Right kidney (tissue), 1 donor: ENCODE measurements around the gene TPM1.

Experiments used
- DNase-seq: peaks from one replicate; pipeline ENCODE4 v3.0.0-alpha.2; 2016

TPM1 gene

GRCh38 chr15:63072809-63073277 is 30.3 kb downstream of the TPM1 start:
- DNase-seq = no peak

DNA sequence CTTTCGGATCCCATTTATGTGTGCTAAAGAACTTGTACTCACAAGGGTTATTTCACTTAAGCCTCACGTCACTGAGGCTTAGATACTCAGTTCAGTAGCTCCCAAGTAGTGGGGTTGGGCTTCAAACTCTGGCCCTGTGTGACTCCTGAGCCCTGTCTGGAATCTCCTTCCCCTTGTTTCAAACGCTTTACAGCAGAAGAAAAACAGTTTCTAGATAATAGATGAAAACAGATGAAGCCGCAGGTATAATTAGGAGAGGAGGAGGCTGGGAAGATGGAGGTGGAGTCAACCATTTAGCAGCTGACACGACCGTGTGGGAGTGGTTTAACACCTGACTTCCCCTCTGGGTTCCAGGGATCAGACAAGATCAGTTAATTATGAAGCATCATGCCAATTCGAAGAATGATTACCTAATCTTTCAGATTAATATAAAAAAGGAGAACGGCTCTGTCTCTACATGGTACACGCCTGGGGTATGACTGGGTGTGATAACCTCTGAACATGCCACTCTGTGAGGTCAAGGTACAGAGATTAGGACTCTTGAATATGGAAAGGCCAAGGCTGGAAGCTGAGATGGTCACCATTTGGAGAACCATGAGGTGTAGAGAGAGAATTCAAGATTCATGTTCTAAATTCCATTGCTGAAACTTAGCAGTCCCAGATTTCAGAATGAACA is 31.1 kb downstream of the TPM1 start:
- DNase-seq = no peak

- DNase-seq = no peak
Observed at GRCh38 chr15:63075015-63075983, 32.8 kb downstream of the TPM1 start.

GRCh38 chr15:63075984-63076713 is 33.6 kb downstream of the TPM1 start:
- DNase-seq = no peak

GRCh38 chr15:63076714-63077046 is 34.1 kb downstream of the TPM1 start:
- no peak for DNase-seq

DNA sequence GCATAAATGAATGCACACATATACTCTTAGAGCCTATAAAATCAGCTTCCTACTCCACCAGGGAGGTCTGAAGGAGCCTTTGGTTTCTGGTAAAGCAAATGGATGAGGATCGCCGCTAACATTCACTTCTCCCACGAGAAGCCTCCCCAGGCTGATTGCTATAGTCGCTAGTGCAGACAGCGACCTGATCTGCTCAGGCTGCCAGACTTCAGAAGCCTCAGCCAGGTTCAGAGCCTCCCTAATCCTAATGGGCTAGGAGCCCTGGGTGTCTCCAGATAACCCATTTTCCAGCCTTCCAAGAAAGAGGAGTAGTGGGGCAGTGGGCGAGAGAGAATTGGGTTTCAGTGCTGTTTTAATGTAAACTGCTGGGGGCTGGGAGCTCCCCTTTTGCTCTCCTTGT is 35.4 kb downstream of the TPM1 start:
- DNase-seq = no peak

DNA sequence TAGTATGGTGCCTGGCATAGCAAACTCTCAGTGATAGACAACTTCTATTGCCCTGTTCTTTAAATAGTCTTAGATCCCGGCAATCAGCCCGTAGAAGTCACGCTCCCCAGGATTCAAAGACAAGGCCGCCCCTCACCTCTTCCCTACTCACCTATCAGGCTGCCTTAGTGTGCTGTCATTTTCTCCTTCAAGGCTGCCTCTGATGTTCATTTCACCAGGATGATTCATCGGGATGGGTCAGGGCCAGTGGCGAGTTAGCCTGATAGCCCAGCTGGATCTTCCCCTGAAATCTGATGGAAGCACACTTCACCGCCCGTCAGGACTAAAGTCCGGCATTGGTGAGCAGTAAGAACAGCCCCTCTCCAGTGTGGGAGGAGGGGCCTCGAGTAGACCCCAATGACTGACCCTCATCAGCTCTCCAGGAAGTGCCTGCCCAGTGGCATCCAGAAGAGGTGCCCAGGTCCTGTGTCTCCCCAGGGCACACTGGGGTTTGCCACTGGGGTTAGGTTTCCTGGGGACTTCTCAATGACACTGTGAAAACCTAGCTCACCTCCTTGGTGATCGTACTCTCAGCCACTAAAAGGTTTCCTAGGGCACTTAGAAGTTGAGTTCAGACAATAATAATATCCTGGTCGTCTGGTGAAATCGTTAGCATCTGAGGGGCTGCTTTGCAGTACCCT is 37.5 kb downstream of the TPM1 start:
- no peak for DNase-seq

DNA sequence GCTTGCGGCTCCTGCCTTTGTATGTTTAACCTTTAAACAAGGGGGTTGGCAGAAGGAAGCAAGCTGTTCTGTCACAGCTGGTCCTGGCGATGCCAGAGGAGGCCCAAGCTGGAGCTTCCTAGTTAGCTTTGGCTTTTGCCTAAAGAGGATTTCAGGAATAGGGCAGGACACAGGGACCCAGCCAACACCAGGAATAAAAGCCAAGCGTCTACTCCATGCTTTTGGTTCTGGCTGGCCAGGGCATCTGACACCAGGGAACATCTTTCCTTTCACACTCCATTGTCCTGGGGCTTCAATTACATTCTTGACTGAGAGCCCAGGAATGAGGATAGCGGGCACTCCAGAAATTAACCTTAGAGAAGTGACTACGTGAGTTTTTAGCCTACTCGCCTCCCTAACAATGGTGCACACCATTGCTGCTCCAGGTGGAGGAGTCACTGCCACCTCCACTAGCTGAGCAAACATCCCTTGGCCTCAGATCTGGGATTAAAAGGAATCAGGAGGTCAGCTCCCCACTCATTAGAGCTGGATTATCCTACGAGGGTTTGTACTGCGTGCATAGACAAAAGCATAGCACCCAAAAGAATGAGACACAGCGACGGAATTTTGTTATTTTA is 38.2 kb downstream of the TPM1 start:
- no peak for DNase-seq

- DNase-seq = no peak
Observed at GRCh38 chr15:63082366-63082765, 39.8 kb downstream of the TPM1 start.

DNA sequence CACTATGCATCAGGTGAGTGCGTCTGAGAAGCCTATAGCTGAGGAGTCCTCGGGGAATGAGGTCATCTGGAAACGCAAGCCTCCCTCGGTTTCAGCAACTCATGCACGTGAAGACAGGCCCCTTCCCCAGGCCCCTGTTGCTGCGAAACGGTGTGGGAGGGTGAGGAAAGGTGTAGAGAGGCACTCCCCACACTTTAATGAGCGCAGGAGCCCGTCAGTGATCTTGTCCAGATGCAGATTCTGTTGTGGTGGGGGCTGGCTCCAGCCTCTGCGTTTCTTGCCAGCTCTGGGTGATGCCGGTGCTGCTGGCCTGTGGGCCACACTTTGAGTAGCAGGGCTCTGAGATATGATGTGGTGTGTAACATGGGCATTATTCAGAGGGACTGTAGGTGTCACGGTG is 40.5 kb downstream of the TPM1 start:
- peak; percentile 50 for DNase-seq

- DNase-seq = no peak
Observed at GRCh38 chr15:63083541-63083940, 41.0 kb downstream of the TPM1 start.

GRCh38 chr15:63084806-63085205 is 42.3 kb downstream of the TPM1 start:
- no peak for DNase-seq

GRCh38 chr15:63085289-63085688 is 42.7 kb downstream of the TPM1 start:
- DNase-seq = no peak

- no peak for DNase-seq
Observed at GRCh38 chr15:63086271-63086670, 43.7 kb downstream of the TPM1 start.

GRCh38 chr15:63086947-63087346 is 44.4 kb downstream of the TPM1 start:
- DNase-seq = no peak

DNA sequence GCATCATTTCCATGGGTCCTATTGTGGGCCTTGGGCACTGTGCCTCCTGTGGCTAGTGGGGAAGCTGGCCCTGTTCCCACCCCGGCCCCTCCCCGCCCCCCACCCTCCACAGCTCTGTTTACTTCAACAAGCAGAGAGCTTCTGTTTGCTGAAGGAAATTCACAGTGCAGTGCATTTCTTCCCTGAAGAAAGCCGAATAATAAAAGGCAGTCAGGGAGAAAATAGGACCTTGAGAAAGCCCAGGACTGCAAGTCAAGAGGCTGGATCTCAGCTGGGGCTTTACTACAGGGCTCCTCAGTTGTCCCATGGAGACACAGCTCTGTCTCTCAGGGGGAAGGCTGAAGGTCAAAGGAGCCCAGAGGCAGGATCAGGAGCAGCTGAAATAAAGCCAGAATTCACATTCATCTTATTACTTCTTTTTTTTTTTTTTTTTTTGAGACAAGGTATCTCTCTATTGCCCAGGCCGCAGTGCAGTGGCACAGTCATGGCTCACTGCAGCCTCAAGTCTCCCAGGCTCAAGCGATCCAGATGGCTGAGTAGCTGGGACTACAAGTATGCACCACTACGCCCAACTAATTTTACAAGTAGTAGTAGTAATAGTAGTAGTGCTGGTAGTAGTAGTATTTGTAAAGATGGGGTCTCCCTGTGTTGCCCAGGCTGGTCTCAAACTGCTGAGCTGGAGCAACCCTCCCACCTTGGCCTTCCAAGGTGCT is 46.1 kb downstream of the TPM1 start:
- no peak for DNase-seq

GRCh38 chr15:63089260-63090043 is 46.9 kb downstream of the TPM1 start:
- no peak for DNase-seq

DNA sequence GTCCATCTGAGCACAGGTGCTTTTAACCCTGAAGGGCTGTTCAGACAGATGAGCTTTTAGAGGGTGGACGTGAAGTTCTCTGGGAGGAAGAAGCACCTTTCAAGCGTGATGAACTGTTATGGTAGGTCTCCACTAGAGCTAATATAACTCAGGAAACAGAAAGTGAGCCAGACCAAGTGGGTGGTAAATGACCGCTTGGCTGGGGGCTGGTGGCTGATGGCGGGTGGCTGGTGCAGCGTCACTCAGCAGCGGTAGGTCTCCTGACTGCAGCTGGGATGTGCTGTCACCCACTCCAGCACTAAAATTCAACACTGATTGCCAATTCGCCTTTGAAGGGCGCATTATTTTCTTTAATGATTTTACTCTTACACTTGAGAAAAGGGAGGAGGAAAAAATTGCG is 47.9 kb downstream of the TPM1 start:
- no peak for DNase-seq

- no peak for DNase-seq
Observed at GRCh38 chr15:63090887-63091286, 48.3 kb downstream of the TPM1 start.

GRCh38 chr15:63091679-63092446 is 49.3 kb downstream of the TPM1 start:
- DNase-seq = no peak
